Epithelial cell of proximal tubule (primary cell): ENCODE results near the gene RBM39. TPM values are rescaled to one million over a fixed set of nuclear protein-coding genes. Genes with fewer than 3 reads are reported as not detected.

Source experiments
- DNase-seq: peaks from one replicate; pipeline ENCODE4 v3.0.0-alpha.2; 2011; ENCODE audit warnings: low read depth
- H3K4me3 ChIP-seq: 2 replicates; pipeline ENCODE4 v1.5.1; 2011; ENCODE audit warnings: low read depth, mild to moderate bottlenecking, low read length
- CTCF ChIP-seq: conservative IDR thresholded peaks from 2 replicates; pipeline ENCODE4 v1.5.1; 2012; ENCODE audit warnings: low read depth, mild to moderate bottlenecking, low read length
- total RNA-seq: library from RNA; depleted of rRNA; stranded (reverse); fragments of >200 nt; gene quantifications from 2 replicates; pipeline ENCODE4 v1.2.3, GENCODE V29; 2015

Gene RBM39
- total RNA-seq, 1 donor from 2014 or later: 148 TPM

DNA sequence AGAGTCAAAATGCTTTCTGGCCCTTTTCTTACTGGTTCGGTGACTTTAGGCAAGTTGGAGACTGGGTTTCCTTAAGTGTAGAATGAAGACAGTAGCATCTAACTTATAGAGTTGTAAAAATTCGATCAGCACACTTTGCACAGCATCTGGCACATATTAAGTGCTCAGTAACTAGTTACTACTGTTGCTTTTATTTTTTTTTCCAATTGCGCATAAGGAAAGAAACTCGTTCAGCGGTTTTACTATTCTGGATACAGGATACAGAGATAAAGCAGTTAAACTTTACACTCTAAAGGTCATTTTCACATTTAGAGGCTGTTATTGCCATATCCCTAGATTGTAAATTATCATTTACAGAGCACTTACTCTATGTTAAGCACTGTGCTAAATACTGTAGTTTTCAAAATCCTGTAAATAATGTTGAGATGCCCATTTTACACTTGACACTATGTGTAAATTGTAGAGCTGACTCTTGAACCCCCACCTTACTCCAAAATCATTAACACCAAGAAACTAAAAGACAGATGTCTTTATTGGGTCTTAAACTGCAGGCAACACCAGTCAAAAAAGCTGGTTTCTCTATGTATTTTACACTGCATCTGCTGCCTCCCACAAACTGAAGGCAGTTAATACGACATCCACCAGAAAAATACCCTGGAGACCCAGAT, 42.0 kb downstream of the RBM39 start:
- peak overlapping the region; percentile 84 for H3K4me3 ChIP-seq
- no peak for TF ChIP-seq CTCF
- no peak for DNase-seq

DNA sequence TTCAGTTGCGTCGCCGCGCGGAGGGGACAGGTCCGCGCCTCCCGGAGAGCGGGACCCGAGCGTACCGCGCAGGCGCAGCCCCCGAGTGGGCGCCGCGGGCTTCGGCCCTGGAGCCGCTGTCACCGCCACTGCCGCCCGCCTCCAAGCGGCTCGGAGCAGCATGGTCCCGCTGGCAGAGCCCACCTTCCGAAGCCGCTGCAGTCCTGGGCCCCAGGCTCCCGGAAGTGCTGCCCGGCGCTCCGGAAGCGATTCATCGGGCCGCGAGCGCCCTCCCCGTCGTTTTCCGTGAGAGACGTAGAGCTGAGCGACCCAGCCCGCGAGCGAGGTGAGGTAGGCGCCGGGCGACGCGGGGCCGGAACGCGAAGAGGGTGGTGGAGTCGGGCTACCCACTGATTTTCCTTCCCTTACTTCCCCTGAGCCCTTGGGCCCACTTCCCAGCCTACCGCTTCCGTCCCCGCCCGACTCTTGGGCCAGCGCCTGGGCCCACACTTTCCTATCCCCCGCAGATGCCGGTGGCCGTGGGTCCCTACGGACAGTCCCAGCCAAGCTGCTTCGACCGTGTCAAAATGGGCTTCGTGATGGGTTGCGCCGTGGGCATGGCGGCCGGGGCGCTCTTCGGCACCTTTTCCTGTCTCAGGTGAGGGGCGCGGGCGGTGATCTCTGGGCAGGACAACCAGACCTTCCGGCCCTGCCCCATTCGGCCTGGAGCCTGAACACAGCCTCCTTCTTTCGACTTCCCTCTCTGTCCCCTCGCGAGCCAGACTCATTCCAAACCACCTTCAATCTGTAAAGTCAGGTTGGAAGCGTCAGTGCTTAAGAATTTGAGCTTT, 42.7 kb downstream of the RBM39 start, which contains the start of the genes NFS1 and ROMO1:
Gene NFS1 (minus strand): TSS at position 226 of the 830 bp plus-strand sequence. CDS start 64 bp downstream, at position 162.
Gene ROMO1 (plus strand): TSS at position 279 of the 830 bp plus-strand sequence. CDS start 228 bp downstream, at position 507.
- no peak for DNase-seq
- no peak for TF ChIP-seq CTCF
- peak within 1 kb of the TSS; percentile 84 for H3K4me3 ChIP-seq

DNA sequence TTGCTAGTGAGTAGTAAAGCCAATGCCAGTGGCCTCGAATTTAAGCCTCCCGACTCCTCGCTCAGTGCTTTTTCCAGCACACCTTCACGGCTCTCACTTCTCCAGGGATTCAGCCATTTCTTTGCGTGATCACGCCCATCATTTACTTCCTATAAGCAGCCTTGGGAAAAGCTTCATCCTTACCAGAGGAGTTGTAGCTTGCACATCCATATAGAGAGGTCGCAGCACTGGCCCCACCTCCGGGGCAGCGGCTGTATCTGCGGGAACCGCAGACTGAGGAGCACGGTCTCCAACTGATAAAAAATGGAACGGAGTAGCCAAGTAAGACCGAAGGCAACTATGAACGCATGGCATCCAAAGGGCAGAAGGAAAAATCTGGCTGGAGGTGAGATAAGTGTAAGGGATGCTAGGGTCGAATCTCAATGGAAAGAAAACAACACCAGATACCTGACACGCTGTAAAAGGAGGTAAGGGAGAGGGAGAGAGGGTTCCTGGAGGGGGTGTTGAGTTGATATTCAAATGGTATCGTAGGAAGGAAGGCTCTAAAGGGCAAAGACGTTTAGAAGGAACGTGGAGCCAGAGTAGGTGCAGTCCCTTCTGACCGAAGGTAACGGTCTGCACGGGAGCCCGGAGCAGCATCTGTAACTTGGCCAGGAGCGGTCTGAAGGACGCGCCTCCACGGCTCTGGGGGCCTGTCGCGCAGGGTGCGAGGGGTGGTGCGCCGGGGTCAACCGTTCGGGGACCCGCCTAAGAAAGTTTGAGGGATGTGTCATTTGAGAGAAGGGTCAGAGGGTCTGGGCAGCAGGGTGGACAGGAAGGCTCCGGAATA, 43.5 kb downstream of the RBM39 start:
- peak overlapping the region; percentile 84 for H3K4me3 ChIP-seq
- no peak for DNase-seq
- no peak for TF ChIP-seq CTCF

- TF ChIP-seq CTCF: no peak
- DNase-seq: no peak
- H3K4me3 ChIP-seq: peak overlapping the region; percentile 84
These were observed 44.3 kb downstream of the RBM39 start for GRCh38 chr20:35697696-35698297.

GRCh38 chr20:35695978-35696377, 46.1 kb downstream of the RBM39 start:
- TF ChIP-seq CTCF: no peak
- no peak for DNase-seq

GRCh38 chr20:35695245-35695749, 46.8 kb downstream of the RBM39 start:
- TF ChIP-seq CTCF: no peak
- no peak for DNase-seq
- no peak overlapping the region for H3K4me3 ChIP-seq

More at GRCh38 chr20:35695978-35696377, 46.1 kb downstream of the RBM39 start:
- H3K4me3 ChIP-seq: no peak overlapping the region
